ENCODE data around the gene HJV. TPM values are rescaled to one million over a fixed set of nuclear protein-coding genes. Genes with fewer than 3 reads are reported as not detected.

HJV gene
- total RNA-seq, 1 experiment from 2014 or later, result not detected

DNA sequence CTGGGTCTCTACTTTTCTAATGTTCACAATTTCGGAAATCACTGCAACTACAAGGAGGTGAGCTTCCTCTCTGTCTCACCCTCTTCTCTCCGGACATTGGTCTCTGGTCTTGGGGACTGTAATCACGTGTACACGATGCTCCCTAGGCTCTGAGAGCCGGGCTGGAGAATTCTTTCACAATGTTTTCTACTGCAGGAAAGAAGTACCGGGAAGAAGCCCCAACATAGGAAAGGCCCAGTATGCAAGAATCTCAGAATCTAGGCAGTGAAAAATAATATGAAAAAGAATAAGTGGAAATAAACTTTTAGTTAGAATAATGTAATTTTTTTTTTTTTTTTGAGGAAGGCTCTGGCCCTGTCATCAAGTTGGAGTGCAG lies 13.5 kb upstream of the HJV start:
- Histone ChIP-seq H2AK5ac (ENCODE audit: insufficient read length, low read length) (no peak overlapping the region), H4K8ac (replicated peaks; ENCODE audit: insufficient read length, low read depth, low read length) (no peak overlapping the region), H3K23ac (ENCODE audit: insufficient read length, low read depth, low read length) (no peak overlapping the region), H4K20me1 (ENCODE audit: control insufficient read depth, insufficient read depth, insufficient read length) (no peaks in the 10 kb centered on the region), H2BK12ac (ENCODE audit: insufficient read length, low read depth, low read length) (no peak overlapping the region), H3K9me3 (ENCODE audit: control insufficient read depth, low read depth, low read length) (no peaks in the 10 kb centered on the region), H3K23me2 (ENCODE audit: insufficient read length, low read depth, low read length, poor library complexity, severe bottlenecking) (peaks cover 6% of the 10 kb centered on the region), H3K18ac (ENCODE audit: insufficient read length, low read depth, low read length) (peak overlapping the region; percentile 11), H4K5ac (ENCODE audit: insufficient read length, low read depth, low read length) (no peak overlapping the region), H3K27ac (ENCODE audit: insufficient read length, low read depth, low read length) (no peak overlapping the region), H2BK20ac (ENCODE audit: low read depth, low read length, poor library complexity, severe bottlenecking) (no peak overlapping the region), H2BK15ac (ENCODE audit: low read depth, low read length) (no peak overlapping the region), H3K79me1 (ENCODE audit: insufficient read depth, low read depth, low read length, poor library complexity, severe bottlenecking) (no peaks in the 10 kb centered on the region), H3K14ac (ENCODE audit: insufficient read depth, low read length) (no peak overlapping the region), H3K27me3 (ENCODE audit: insufficient read depth, low read length) (no peaks in the 10 kb centered on the region), H3K56ac (ENCODE audit: insufficient read length, low read depth, low read length) (no peak overlapping the region), H4K91ac (ENCODE audit: insufficient read length, low read depth, low read length) (no peak overlapping the region), H2BK5ac (ENCODE audit: insufficient read length, low read length) (no peak overlapping the region), H2BK120ac (ENCODE audit: low read depth, low read length, poor library complexity, severe bottlenecking) (no peak overlapping the region), H3K4ac (ENCODE audit: low read depth, low read length) (no peak overlapping the region), H3K4me1 (ENCODE audit: insufficient read depth, low read length) (no peaks in the 10 kb centered on the region), H3K79me2 (ENCODE audit: insufficient read depth, low read length) (no peaks in the 10 kb centered on the region), H3K9ac (ENCODE audit: extremely low read depth, insufficient read length, low read length) (peak overlapping the region; percentile 41), H2AFZ (ENCODE audit: low read length) (peak overlapping the region; percentile 2), H3T11ph (ENCODE audit: low read length) (no peak overlapping the region), H3K4me2 (ENCODE audit: insufficient read depth, insufficient read length, low read length) (peak overlapping the region; percentile 67)
- no peak for DNase-seq
- no CpG with 5 or more reads among the region's 6 CpGs for WGBS (ENCODE audit: extremely low coverage, insufficient read length, low lambda C conversion rate)
- peaks cover 13 to 15% of the 10 kb centered on the region in 2 experiments for H3K4me1 Mint-ChIP-seq
- peak overlapping the region in 1 of 3 experiments; percentile 46; a peak in 1 of 7 replicates for H3K27ac Mint-ChIP-seq
- peaks cover 8% of the 10 kb centered on the region for H3K27me3 Mint-ChIP-seq (ENCODE audit: low read depth)
- no peaks in the 10 kb centered on the region; a peak in 1 of 7 replicates for H3K36me3 Mint-ChIP-seq (ENCODE audit: insufficient read depth in 1 of 3, low read depth in 3 of 3)
- TF ChIP-seq, protein P1, sequence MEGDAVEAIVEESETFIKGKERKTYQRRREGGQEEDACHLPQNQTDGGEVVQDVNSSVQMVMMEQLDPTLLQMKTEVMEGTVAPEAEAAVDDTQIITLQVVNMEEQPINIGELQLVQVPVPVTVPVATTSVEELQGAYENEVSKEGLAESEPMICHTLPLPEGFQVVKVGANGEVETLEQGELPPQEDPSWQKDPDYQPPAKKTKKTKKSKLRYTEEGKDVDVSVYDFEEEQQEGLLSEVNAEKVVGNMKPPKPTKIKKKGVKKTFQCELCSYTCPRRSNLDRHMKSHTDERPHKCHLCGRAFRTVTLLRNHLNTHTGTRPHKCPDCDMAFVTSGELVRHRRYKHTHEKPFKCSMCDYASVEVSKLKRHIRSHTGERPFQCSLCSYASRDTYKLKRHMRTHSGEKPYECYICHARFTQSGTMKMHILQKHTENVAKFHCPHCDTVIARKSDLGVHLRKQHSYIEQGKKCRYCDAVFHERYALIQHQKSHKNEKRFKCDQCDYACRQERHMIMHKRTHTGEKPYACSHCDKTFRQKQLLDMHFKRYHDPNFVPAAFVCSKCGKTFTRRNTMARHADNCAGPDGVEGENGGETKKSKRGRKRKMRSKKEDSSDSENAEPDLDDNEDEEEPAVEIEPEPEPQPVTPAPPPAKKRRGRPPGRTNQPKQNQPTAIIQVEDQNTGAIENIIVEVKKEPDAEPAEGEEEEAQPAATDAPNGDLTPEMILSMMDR (conservative IDR thresholded peaks at IDR 0.05), result no peak
- peaks cover 3 to 8% of the 10 kb centered on the region in 2 experiments; a peak in 2 of 5 replicates for H3K9me3 Mint-ChIP-seq
- H3K4me3 Mint-ChIP-seq, result peak overlapping the region; percentile 99 to 100

Measured in H9 (cell line).